WTC11 (cell line): ENCODE data around the gene ABHD18. TPM values are rescaled to one million over a fixed set of nuclear protein-coding genes. Genes with fewer than 3 reads are reported as not detected.
A peak's percentile ranks its signal among the peaks of the same experiment; 100 is the strongest.
"Not testable (repeated sequence)": the region's sequence is repeated elsewhere in the genome, so short reads cannot be mapped to it uniquely, and the experiment has no call there.

ENCODE experiments used
- ATAC-seq: fragments of 200-7000 bp; cut with Tn5 transposase; 2 replicates; pipeline ENCODE4 v1.10.0; 2021; ENCODE audit warnings: mild to moderate bottlenecking, moderate library complexity
- CTCF ChIA-PET: fragments of 300-600 bp; sonication (Branson Sonifier 250); formaldehyde crosslinking; loops from one replicate; lab custom pipeline; 2021; ENCODE audit warnings: antibody characterized with exemption; lab: Charles Lee
- POLR2A ChIA-PET: fragments of 350-600 bp; sonication (Branson Sonifier 250); formaldehyde crosslinking; loops from one replicate; lab custom pipeline; 2021; ENCODE audit warnings: antibody characterized with exemption; lab: Charles Lee
- DNase-seq: peaks from one replicate; pipeline ENCODE4 v3.0.0; 2021; ENCODE audit warnings: low spot score
- H3K27ac Mint-ChIP-seq: 2 replicates; pipeline ENCODE4 v1.8.0; 2021; ENCODE audit warnings: mixed read lengths
- H3K27me3 Mint-ChIP-seq: 2 replicates; pipeline ENCODE4 v1.8.0; 2021; ENCODE audit warnings: low read depth, mild to moderate bottlenecking, moderate library complexity, mixed read lengths
- H3K36me3 Mint-ChIP-seq: 2 replicates; pipeline ENCODE4 v1.8.0; 2021; ENCODE audit warnings: mixed read lengths
- H3K4me1 Mint-ChIP-seq: 2 replicates; pipeline ENCODE4 v1.8.0; 2022; ENCODE audit warnings: mixed read lengths
- H3K4me3 Mint-ChIP-seq: 2 replicates; pipeline ENCODE4 v1.8.0; 2021; ENCODE audit warnings: mild to moderate bottlenecking, moderate library complexity, mixed read lengths
- H3K9me3 Mint-ChIP-seq: 2 replicates; pipeline ENCODE4 v1.8.0; 2021; ENCODE audit warnings: mixed read lengths
- CREM ChIP-seq: sonication (generic); formaldehyde crosslinking; IDR thresholded peaks from 2 replicates; pipeline ENCODE4 v1.8.1; 2022; ENCODE audit warnings: mild to moderate bottlenecking, missing genetic modification reagents, moderate library complexity
- ESRRA ChIP-seq: sonication (generic); formaldehyde crosslinking; IDR thresholded peaks from 2 replicates; pipeline ENCODE4 v1.8.1; 2022; ENCODE audit warnings: mild to moderate bottlenecking, missing genetic modification reagents, borderline replicate concordance
- FOXK1 ChIP-seq: sonication (generic); formaldehyde crosslinking; IDR thresholded peaks from 2 replicates; pipeline ENCODE4 v1.8.0; 2022; ENCODE audit warnings: mild to moderate bottlenecking, moderate library complexity, missing genetic modification reagents
- HMGA2 ChIP-seq: fragments of 250-450 bp; sonication (Bioruptor Pico); IDR thresholded peaks from 2 replicates; pipeline ENCODE4 v1.4.0; 2021; ENCODE audit warnings: mild to moderate bottlenecking, moderate library complexity
- IRF2 ChIP-seq: sonication (generic); formaldehyde crosslinking; IDR thresholded peaks from 2 replicates; pipeline ENCODE4 v1.8.0; 2022; ENCODE audit warnings: low read depth, missing genetic modification reagents, borderline replicate concordance
- KAT7 ChIP-seq: sonication (generic); formaldehyde crosslinking; IDR thresholded peaks from 2 replicates; pipeline ENCODE4 v1.8.1; 2023; ENCODE audit warnings: missing genetic modification reagents, mild to moderate bottlenecking, borderline replicate concordance
- MYBL2 ChIP-seq: sonication (generic); formaldehyde crosslinking; IDR thresholded peaks from 2 replicates; pipeline ENCODE4 v1.8.1; 2023; ENCODE audit warnings: mild to moderate bottlenecking, moderate library complexity, missing genetic modification reagents
- NFYB ChIP-seq: sonication (generic); formaldehyde crosslinking; conservative IDR thresholded peaks from 2 replicates; pipeline ENCODE4 v1.8.0; 2022; ENCODE audit warnings: low read depth, missing genetic modification reagents
- PRRX2 ChIP-seq: fragments of 250-450 bp; sonication (Bioruptor Pico); IDR thresholded peaks from 2 replicates; pipeline ENCODE4 v1.8.0; 2021; ENCODE audit warnings: mild to moderate bottlenecking
- SMAD3 ChIP-seq: sonication (generic); formaldehyde crosslinking; IDR thresholded peaks from 2 replicates; pipeline ENCODE4 v1.8.0; 2022; ENCODE audit warnings: missing genetic modification reagents, mild to moderate bottlenecking, borderline replicate concordance
- SP1 ChIP-seq: sonication (generic); formaldehyde crosslinking; conservative IDR thresholded peaks from 2 replicates; pipeline ENCODE4 v1.8.1; 2022; ENCODE audit warnings: missing genetic modification reagents
- TP53 ChIP-seq: sonication (generic); formaldehyde crosslinking; IDR thresholded peaks from 2 replicates; pipeline ENCODE4 v1.8.1; 2023; ENCODE audit warnings: mild to moderate bottlenecking, missing genetic modification reagents
- ZNF232 ChIP-seq: sonication (generic); formaldehyde crosslinking; IDR thresholded peaks from 2 replicates; pipeline ENCODE4 v1.8.0; 2022; ENCODE audit warnings: mild to moderate bottlenecking, missing genetic modification reagents
- total RNA-seq: library from RNA; stranded (reverse); gene quantifications from 3 replicates; pipeline ENCODE4 v1.2.3, GENCODE V29; 2021
- TF ChIP-seq, protein P1 (sequence below): sonication (generic); formaldehyde crosslinking; IDR thresholded peaks from 2 replicates; pipeline ENCODE4 v1.8.1; 2023; ENCODE audit warnings: mild to moderate bottlenecking, moderate library complexity, missing genetic modification reagents
- TF ChIP-seq, protein P2 (sequence below): sonication (generic); formaldehyde crosslinking; IDR thresholded peaks from 2 replicates; pipeline ENCODE4 v1.8.1; 2023; ENCODE audit warnings: mild to moderate bottlenecking, missing genetic modification reagents
- TF ChIP-seq, protein P3 (sequence below): fragments of 250-450 bp; sonication (Bioruptor Pico); IDR thresholded peaks from 2 replicates; pipeline ENCODE4 v2.1.2; 2022; ENCODE audit warnings: mild to moderate bottlenecking, moderate library complexity
- TF ChIP-seq, protein P4 (sequence below): sonication (generic); formaldehyde crosslinking; IDR thresholded peaks from 2 replicates; pipeline ENCODE4 v1.8.1; 2022; ENCODE audit warnings: mild to moderate bottlenecking, moderate library complexity, missing genetic modification reagents
- TF ChIP-seq, protein P5 (sequence below): fragments of 250-450 bp; sonication (Bioruptor Pico); IDR thresholded peaks from 2 replicates; pipeline ENCODE4 v1.9.0; 2021; ENCODE audit warnings: mild to moderate bottlenecking
- TF ChIP-seq, protein P6 (sequence below): fragments of 200-600 bp; IDR thresholded peaks from 2 replicates; pipeline ENCODE4 v1.8.0; 2022; ENCODE audit warnings: antibody characterized with exemption
- TF ChIP-seq, protein P7 (sequence below): sonication (generic); formaldehyde crosslinking; IDR thresholded peaks from 2 replicates; pipeline ENCODE4 v1.8.0; 2022; ENCODE audit warnings: mild to moderate bottlenecking, missing genetic modification reagents
- TF ChIP-seq, protein P8 (sequence below): sonication (generic); formaldehyde crosslinking; IDR thresholded peaks from 2 replicates; pipeline ENCODE4 v1.8.0; 2022; ENCODE audit warnings: mild to moderate bottlenecking, missing genetic modification reagents

Gene ABHD18
- total RNA-seq, 1 experiment from 2014 or later: 15.9 TPM

DNA sequence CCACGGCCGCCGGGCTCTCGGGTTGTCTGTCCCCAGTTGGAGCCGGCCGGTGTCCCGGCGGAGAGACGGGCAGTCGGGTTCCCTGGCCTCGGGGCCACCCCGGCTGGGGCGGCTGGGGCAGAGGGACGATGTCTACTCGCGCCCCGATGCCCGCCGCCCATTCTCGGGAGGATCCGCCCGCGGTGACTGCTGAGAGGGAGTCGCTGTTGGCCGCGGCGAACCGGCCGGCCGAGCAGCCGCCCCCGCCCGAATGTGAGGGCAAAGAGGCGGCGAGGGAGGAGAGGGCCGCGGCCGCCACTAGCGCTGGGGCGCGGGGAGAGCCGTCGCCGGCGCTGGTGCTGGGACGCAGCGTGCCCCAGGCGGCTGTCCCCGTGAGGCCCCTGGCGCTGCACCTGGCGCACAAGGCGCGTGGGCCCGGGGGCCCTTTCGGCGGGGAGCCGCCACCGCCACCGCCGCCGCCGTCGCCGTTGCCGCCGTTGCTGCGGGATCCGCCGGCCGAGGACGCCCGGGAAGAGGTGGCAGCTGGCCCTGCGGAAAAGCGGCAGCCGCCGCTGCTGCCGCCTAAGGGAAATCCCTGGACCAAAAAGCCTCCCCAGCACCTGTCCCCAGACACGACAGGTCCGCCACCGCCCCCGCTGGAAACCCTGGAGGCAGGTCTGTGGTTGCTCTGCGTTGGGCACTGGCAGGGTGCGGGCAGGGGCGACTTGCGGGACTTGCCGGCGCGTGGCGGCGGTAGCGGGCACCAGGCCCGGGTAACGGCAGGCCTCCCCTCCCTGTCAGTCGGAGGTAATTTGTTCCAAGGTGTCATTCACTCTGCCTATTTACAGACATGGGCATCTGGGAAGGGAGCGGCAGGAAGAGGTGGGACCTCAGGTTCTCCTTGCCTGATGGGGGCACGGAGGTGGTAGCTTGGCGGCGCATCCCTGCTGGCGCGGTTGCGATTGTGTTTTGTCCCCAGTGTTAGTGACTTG, 96.6 kb downstream of the ABHD18 start:
- peak; percentile 7 for ATAC-seq
- CTCF ChIA-PET: interaction anchor here (2.6 to 3.5 kb wide), 2 partner anchors 11 to 96 kb away, joined by 8 to 19 read pairs; partner anchors contain the start of genes ABHD18 and MFSD8
- TF ChIP-seq, protein P1, sequence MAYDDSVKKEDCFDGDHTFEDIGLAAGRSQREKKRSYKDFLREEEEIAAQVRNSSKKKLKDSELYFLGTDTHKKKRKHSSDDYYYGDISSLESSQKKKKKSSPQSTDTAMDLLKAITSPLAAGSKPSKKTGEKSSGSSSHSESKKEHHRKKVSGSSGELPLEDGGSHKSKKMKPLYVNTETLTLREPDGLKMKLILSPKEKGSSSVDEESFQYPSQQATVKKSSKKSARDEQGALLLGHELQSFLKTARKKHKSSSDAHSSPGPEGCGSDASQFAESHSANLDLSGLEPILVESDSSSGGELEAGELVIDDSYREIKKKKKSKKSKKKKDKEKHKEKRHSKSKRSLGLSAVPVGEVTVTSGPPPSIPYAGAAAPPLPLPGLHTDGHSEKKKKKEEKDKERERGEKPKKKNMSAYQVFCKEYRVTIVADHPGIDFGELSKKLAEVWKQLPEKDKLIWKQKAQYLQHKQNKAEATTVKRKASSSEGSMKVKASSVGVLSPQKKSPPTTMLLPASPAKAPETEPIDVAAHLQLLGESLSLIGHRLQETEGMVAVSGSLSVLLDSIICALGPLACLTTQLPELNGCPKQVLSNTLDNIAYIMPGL: peak; percentile 77
- no peak for TF ChIP-seq IRF2 (CRISPR knock-in tag)
- no peak for TF ChIP-seq CREM (CRISPR knock-in tag)
- TF ChIP-seq, protein P2, sequence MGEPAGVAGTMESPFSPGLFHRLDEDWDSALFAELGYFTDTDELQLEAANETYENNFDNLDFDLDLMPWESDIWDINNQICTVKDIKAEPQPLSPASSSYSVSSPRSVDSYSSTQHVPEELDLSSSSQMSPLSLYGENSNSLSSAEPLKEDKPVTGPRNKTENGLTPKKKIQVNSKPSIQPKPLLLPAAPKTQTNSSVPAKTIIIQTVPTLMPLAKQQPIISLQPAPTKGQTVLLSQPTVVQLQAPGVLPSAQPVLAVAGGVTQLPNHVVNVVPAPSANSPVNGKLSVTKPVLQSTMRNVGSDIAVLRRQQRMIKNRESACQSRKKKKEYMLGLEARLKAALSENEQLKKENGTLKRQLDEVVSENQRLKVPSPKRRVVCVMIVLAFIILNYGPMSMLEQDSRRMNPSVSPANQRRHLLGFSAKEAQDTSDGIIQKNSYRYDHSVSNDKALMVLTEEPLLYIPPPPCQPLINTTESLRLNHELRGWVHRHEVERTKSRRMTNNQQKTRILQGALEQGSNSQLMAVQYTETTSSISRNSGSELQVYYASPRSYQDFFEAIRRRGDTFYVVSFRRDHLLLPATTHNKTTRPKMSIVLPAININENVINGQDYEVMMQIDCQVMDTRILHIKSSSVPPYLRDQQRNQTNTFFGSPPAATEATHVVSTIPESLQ (CRISPR knock-in tag): no peak
- TF ChIP-seq SP1 (CRISPR knock-in tag): 0 out of 2 replicates have a peak, but pooled peaks have one; percentile 3
- TF ChIP-seq ESRRA (CRISPR knock-in tag): no peak
- TF ChIP-seq, protein P3, sequence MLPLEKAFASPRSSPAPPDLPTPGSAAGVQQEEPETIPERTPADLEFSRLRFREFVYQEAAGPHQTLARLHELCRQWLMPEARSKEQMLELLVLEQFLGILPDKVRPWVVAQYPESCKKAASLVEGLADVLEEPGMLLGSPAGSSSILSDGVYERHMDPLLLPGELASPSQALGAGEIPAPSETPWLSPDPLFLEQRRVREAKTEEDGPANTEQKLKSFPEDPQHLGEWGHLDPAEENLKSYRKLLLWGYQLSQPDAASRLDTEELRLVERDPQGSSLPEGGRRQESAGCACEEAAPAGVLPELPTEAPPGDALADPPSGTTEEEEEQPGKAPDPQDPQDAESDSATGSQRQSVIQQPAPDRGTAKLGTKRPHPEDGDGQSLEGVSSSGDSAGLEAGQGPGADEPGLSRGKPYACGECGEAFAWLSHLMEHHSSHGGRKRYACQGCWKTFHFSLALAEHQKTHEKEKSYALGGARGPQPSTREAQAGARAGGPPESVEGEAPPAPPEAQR (CRISPR knock-in tag): no peak
- TF ChIP-seq, protein P4, sequence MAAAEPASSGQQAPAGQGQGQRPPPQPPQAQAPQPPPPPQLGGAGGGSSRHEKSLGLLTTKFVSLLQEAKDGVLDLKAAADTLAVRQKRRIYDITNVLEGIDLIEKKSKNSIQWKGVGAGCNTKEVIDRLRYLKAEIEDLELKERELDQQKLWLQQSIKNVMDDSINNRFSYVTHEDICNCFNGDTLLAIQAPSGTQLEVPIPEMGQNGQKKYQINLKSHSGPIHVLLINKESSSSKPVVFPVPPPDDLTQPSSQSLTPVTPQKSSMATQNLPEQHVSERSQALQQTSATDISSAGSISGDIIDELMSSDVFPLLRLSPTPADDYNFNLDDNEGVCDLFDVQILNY (CRISPR knock-in tag): no peak
- TF ChIP-seq HMGA2 (CRISPR knock-in tag): no peak
- TF ChIP-seq KAT7 (CRISPR knock-in tag): peak; percentile 73; the same call in 1 of the 2 replicates
- 0 out of 2 replicates have a peak, but pooled peaks have one; percentile 28 for TF ChIP-seq TP53 (CRISPR knock-in tag)
- TF ChIP-seq, protein P5, sequence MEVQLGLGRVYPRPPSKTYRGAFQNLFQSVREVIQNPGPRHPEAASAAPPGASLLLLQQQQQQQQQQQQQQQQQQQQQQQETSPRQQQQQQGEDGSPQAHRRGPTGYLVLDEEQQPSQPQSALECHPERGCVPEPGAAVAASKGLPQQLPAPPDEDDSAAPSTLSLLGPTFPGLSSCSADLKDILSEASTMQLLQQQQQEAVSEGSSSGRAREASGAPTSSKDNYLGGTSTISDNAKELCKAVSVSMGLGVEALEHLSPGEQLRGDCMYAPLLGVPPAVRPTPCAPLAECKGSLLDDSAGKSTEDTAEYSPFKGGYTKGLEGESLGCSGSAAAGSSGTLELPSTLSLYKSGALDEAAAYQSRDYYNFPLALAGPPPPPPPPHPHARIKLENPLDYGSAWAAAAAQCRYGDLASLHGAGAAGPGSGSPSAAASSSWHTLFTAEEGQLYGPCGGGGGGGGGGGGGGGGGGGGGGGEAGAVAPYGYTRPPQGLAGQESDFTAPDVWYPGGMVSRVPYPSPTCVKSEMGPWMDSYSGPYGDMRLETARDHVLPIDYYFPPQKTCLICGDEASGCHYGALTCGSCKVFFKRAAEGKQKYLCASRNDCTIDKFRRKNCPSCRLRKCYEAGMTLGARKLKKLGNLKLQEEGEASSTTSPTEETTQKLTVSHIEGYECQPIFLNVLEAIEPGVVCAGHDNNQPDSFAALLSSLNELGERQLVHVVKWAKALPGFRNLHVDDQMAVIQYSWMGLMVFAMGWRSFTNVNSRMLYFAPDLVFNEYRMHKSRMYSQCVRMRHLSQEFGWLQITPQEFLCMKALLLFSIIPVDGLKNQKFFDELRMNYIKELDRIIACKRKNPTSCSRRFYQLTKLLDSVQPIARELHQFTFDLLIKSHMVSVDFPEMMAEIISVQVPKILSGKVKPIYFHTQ (CRISPR knock-in tag): no peak
- no peak for TF ChIP-seq ZNF232 (CRISPR knock-in tag)
- 0 out of 2 replicates have a peak, but pooled peaks have one; percentile 14 for TF ChIP-seq NFYB (CRISPR knock-in tag)
- TF ChIP-seq MYBL2: 0 out of 2 replicates have a peak, but pooled peaks have one; percentile 18
- no peak for TF ChIP-seq PRRX2
- TF ChIP-seq FOXK1 (CRISPR knock-in tag): peak; percentile 43
- TF ChIP-seq, protein P6, sequence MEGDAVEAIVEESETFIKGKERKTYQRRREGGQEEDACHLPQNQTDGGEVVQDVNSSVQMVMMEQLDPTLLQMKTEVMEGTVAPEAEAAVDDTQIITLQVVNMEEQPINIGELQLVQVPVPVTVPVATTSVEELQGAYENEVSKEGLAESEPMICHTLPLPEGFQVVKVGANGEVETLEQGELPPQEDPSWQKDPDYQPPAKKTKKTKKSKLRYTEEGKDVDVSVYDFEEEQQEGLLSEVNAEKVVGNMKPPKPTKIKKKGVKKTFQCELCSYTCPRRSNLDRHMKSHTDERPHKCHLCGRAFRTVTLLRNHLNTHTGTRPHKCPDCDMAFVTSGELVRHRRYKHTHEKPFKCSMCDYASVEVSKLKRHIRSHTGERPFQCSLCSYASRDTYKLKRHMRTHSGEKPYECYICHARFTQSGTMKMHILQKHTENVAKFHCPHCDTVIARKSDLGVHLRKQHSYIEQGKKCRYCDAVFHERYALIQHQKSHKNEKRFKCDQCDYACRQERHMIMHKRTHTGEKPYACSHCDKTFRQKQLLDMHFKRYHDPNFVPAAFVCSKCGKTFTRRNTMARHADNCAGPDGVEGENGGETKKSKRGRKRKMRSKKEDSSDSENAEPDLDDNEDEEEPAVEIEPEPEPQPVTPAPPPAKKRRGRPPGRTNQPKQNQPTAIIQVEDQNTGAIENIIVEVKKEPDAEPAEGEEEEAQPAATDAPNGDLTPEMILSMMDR: no peak
- TF ChIP-seq, protein P7, sequence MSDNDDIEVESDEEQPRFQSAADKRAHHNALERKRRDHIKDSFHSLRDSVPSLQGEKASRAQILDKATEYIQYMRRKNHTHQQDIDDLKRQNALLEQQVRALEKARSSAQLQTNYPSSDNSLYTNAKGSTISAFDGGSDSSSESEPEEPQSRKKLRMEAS (CRISPR knock-in tag): 0 out of 2 replicates have a peak, but pooled peaks have one; percentile 34
- peak; percentile 40; the same call in 1 of the 2 replicates for TF ChIP-seq SMAD3 (CRISPR knock-in tag)
- TF ChIP-seq, protein P8, sequence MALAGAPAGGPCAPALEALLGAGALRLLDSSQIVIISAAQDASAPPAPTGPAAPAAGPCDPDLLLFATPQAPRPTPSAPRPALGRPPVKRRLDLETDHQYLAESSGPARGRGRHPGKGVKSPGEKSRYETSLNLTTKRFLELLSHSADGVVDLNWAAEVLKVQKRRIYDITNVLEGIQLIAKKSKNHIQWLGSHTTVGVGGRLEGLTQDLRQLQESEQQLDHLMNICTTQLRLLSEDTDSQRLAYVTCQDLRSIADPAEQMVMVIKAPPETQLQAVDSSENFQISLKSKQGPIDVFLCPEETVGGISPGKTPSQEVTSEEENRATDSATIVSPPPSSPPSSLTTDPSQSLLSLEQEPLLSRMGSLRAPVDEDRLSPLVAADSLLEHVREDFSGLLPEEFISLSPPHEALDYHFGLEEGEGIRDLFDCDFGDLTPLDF (CRISPR knock-in tag): no peak
- peak; percentile 67 for DNase-seq
- Mint-ChIP-seq H3K9me3 (no peaks in the 10 kb centered on the region), H3K4me3 (peak overlapping the region; percentile 92), H3K4me1 (peaks cover 26% of the 10 kb centered on the region), H3K27ac (peak overlapping the region; percentile 90), H3K27me3 (no peaks in the 10 kb centered on the region), H3K36me3 (no peaks in the 10 kb centered on the region)
- POLR2A ChIA-PET: interaction anchor here (0.6 to 4.2 kb wide), 8 partner anchors 7 to 1354 kb away, joined by 3 to 53 read pairs (median 4); partner anchors contain the start of genes ABHD18, HSPA4L, MFSD8 and PLK4

DNA sequence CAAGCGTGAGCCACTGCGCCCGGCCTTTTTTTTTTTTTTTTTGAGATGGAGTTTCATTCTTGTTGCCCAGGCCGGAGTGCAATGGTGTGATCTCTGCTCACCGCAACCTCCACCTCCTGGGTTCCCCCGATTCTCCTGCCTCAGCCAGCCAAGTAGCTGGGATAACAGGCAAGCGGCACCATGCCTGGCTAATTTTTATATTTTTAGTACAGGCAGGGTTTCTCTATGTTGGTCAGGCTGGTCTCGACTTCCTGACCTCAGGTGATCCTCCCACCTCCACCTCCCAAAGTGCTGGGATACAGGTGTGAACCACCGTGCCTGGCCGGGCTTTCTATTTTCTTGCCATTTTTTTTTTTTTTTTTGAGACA, 101.2 kb downstream of the ABHD18 start:
- H3K4me1 Mint-ChIP-seq: peaks cover 17% of the 10 kb centered on the region
- H3K36me3 Mint-ChIP-seq, H3K27ac Mint-ChIP-seq, H3K4me3 Mint-ChIP-seq, POLR2A ChIA-PET, H3K9me3 Mint-ChIP-seq, H3K27me3 Mint-ChIP-seq, ATAC-seq, DNase-seq: not testable (repeated sequence)
- CTCF ChIA-PET: interaction anchor here (0.6 to 1.2 kb wide), 2 partner anchors 29 to 102 kb away, joined by 4 to 5 read pairs; partner anchors contain the start of genes ABHD18 and MFSD8
